GM08714 (cell line): ENCODE results near the gene KIFC3.

Experiments used
- H3K4me3 ChIP-seq: fragments of 200-500 bp; sonication (Bioruptor generic); 2 replicates; pipeline ENCODE4 v1.5.1; 2014; ENCODE audit warnings: mild to moderate bottlenecking, low read length, inconsistent platforms
- ZNF274 ChIP-seq: IDR thresholded peaks from 2 replicates; pipeline ENCODE4 v1.6.1; 2012; ENCODE audit warnings: mild to moderate bottlenecking, low read depth, low read length

Gene KIFC3

GRCh38 chr16:57830890-57831484, 28.7 kb upstream of the KIFC3 start:
- no peak for TF ChIP-seq ZNF274
- no peak overlapping the region for H3K4me3 ChIP-seq

GRCh38 chr16:57829969-57830360, 27.7 kb upstream of the KIFC3 start:
- H3K4me3 ChIP-seq: no peak overlapping the region
- TF ChIP-seq ZNF274: no peak

DNA sequence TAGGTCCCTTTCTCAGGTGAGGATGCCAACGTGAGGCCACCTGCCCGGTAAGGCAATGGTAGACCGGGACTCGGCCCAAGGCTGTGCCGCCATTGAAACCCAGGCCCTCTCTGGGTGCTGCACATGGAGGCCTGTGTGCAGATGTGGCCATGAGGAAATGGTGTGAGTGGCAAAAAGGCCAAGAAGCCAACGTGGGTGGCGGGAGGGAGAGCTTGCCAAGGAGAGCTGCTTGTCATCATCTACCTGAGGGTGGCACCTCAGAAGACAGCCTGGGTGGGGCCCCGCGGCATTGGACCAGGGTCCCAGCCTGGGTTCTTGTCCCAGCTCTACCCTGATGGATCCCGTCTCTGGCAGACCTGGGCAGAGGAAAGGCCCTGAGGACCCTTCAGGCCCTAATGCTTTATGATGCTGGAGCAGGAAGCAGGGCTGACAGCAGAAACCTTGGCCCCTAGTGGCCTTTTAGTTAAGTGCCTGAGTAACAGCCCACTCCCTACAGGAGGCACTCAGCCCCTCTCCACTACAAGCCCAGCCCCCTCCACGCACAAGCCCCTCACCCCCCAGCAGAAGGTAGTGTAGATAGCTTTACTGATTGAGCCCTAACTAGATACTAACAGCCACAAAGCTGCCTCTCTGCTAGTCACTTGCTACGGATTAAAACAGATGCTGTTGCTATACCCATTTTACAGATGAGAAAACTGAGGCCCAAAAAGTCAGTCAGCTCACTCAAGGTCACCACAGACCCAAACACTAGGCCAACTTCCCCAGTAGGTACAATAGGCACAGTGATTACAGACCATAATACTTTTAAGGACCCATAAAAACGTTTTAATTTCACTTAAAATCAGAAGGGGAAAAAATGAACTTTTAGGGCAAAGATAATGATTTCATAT, 26.2 kb upstream of the KIFC3 start:
- no peak overlapping the region for H3K4me3 ChIP-seq
- TF ChIP-seq ZNF274: no peak

DNA sequence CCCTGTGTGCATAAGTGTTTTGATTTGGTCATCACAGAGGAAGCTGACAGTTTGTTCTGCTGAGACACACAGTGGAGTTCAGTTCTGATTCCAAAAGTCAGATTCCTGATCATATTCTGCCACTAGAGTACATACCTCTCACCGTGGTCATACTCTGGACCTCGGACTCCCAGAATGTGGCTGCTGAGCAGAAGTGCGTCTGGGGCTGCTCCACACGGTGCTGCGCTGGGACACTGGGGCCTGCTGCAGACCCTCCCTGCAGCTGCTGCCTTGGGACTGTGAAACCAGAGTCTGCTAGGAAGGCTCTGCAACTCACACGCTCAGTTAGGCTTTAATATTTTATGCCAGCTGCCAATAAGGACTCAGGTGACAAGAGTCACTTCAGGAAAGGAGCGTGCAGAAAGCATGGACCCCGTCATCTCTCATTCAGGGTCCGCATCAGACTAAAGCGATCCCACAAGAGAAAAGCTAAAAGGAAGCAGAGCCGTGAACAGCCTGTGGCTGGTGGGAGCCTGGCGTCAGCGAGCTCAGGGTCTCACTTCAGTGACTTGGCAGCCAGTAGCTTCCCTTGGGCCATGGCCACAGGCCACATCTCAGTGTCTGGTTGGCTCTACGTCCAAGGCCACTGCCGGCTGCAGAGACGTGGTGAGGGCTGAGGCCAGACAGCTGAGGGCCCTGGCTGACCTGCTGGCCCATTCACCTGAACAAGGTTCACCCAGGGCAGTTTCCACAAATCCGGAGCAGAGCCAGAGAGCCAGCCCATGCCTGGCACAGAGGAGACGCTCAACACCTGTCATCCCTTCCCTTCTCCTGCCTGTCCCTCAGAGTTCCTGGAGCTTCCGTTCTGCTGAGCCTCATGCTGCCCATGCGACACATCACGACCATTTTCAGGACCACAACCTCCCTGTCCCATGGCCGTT, 24.7 kb upstream of the KIFC3 start:
- no peak overlapping the region for H3K4me3 ChIP-seq
- no peak for TF ChIP-seq ZNF274

DNA sequence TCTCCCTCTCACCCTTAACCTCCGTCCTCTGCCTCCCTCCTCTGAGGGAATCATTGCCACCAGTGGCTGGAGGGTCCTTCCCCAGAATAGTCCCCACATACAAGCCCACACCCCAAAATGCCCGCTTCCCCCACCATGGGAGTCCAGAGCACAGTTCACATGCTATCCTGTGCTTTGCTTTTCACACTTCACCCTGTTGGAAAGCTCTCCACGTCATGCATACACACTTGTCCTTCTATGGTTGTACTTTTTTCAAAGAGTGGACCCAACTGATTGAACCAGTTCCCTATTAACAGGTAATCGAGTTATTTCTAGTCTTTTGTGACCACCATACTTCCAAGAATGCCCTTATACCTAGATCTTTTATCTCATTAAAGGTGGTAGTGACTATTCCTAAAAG, 23.8 kb upstream of the KIFC3 start:
- H3K4me3 ChIP-seq: no peak overlapping the region
- TF ChIP-seq ZNF274: no peak

DNA sequence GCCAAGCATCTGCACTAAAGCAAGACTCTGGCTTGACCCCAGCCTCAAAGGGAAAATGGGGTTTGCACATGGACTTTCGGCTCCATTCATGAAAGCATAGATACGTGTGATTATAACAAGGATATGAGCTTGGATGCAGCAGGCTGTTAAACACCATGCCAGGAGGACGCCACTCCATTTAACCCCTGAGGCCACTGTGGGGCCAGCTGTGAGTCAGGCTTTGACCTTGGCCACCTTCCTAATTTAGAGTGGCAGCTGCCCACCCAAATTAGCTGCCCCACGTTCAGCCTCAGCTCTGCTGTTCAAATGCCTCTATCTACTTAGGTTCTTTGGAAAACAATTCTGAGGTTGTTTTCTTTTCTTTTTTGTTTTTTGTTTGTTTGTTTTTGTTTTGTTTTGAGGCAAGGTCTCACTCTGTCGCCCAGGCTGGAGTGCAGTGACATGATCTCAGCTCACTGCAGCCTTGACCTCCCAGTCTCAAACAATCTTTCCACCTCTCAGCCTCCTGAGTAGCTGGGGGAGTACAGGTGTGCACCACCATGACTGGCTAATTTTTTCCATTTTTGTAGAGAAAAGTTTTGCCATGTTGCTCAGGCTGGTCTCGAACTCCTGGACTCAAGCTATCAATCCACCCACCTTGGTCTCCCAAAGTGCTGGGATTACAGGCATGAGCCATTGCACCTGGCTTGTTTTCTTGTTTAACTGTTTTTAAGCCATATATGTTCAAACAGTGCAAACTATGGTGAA, 23.2 kb upstream of the KIFC3 start:
- no peak overlapping the region for H3K4me3 ChIP-seq
- no peak for TF ChIP-seq ZNF274

- H3K4me3 ChIP-seq: no peak overlapping the region
- no peak for TF ChIP-seq ZNF274
Observed at GRCh38 chr16:57824888-57825287, 22.6 kb upstream of the KIFC3 start.

DNA sequence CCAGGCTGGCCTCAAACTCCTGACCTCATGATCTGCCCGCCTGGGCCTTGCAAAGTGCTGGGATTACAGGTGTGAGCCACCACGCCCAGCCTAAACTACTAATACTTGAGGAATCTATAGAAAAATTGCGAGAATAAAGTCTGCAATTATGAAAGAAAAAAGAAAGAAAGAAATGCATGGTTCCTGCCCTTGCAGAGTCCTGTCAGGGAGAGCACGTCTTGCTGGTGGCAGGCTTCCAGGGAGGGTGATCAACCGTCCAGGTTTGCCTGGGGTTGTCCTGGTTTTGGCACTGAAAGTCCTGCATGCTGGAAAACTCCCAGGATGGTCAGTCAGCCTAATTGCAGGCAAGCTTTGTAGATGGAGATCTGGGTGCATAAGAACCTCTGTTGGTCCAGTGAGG, 21.5 kb upstream of the KIFC3 start:
- TF ChIP-seq ZNF274: no peak
- H3K4me3 ChIP-seq: no peak overlapping the region

GRCh38 chr16:57822856-57823255, 20.6 kb upstream of the KIFC3 start:
- H3K4me3 ChIP-seq: no peak overlapping the region
- no peak for TF ChIP-seq ZNF274

DNA sequence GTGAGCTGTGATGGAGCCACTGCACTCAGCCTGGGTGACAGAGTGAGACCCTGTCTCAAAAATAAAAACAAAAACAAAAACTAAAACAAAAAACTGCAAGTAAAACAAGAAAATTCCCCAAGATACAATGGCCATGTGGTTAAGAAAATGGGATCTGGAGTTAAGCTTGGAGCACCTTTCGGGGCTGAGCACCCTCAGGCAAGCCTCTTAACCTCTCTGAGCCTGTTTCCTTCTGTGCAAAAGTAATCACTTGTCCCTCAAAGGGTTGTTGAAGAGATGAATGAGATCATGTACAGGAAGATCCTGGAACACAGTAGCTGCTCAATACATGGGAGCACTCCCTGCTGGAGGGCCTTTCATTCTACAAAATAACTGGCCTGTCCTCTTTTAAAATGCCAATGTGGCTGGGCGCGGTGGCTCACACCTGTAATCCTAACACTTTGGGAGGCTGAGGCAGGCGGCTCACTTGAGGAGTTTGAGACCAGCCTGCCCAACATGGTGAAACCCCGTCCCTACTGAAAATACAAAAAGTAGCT, 19.8 kb upstream of the KIFC3 start:
- H3K4me3 ChIP-seq: no peak overlapping the region
- TF ChIP-seq ZNF274: no peak

DNA sequence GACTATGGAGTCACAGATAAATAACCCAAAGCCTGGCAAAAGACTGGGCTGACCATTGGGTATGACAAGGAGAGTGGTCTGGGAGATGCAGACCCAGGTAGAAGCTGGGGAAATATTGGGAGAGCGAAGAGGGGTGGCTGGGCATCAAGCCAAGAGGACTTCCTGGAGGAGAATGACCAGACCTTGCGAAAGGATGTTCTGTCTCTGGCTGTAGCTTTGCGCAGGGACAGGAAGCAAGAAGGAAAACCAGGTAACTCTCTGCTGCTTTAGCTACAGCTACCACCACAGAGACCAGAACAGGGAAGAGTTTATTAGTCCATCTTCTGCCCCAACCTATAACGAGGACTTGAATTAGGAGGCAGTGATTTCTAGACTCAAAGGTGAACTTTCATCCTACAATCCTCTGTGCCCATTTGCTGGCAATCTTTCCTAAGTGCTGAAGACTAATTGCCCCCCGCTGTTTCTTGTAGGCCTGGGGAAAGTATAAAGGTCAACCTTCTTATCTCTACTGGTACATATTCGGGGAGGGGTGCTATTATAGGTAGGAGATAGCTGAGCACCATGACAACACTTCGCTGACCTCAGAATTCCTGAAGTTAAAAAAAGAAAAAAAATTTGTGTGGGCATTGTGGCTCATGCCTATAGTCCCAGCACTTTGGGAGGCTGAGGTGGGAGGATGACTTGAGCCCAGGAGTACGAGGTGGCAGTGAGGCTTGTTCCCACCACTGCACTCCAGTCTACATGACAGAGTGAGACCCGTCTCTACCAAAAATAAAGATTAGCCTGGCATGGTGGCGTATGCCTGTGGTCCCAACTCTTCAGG, 19.1 kb upstream of the KIFC3 start:
- H3K4me3 ChIP-seq: no peak overlapping the region
- TF ChIP-seq ZNF274: no peak

- TF ChIP-seq ZNF274: no peak
- no peak overlapping the region for H3K4me3 ChIP-seq
Observed at GRCh38 chr16:57818377-57819064, 16.2 kb upstream of the KIFC3 start.
